HL-60 (cell line): Measurements from ENCODE around the gene EPB41L2.

Experiments
- CTCF ChIP-seq: IDR thresholded peaks from one replicate; pipeline ENCODE4 v1.5.1; 2011; ENCODE audit warnings: low read length, control low read depth, inconsistent platforms; ENCODE audit not compliant: insufficient read depth
- POLR2AphosphoS5 ChIP-seq: IDR thresholded peaks from 2 replicates; pipeline ENCODE4 v1.6.1; 2012; ENCODE audit warnings: low read depth
- SPI1 ChIP-seq: IDR thresholded peaks from 2 replicates; pipeline ENCODE4 v1.6.1; 2012; ENCODE audit warnings: low read depth, mild to moderate bottlenecking, borderline replicate concordance
- TF ChIP-seq, protein P1 (sequence below): IDR thresholded peaks from 2 replicates; pipeline ENCODE4 v1.6.1; 2012; ENCODE audit warnings: low read depth; ENCODE audit not compliant: insufficient replicate concordance

- TF ChIP-seq POLR2AphosphoS5 (no peak), CTCF (no peak), SPI1 (no peak)
- TF ChIP-seq, protein P1, sequence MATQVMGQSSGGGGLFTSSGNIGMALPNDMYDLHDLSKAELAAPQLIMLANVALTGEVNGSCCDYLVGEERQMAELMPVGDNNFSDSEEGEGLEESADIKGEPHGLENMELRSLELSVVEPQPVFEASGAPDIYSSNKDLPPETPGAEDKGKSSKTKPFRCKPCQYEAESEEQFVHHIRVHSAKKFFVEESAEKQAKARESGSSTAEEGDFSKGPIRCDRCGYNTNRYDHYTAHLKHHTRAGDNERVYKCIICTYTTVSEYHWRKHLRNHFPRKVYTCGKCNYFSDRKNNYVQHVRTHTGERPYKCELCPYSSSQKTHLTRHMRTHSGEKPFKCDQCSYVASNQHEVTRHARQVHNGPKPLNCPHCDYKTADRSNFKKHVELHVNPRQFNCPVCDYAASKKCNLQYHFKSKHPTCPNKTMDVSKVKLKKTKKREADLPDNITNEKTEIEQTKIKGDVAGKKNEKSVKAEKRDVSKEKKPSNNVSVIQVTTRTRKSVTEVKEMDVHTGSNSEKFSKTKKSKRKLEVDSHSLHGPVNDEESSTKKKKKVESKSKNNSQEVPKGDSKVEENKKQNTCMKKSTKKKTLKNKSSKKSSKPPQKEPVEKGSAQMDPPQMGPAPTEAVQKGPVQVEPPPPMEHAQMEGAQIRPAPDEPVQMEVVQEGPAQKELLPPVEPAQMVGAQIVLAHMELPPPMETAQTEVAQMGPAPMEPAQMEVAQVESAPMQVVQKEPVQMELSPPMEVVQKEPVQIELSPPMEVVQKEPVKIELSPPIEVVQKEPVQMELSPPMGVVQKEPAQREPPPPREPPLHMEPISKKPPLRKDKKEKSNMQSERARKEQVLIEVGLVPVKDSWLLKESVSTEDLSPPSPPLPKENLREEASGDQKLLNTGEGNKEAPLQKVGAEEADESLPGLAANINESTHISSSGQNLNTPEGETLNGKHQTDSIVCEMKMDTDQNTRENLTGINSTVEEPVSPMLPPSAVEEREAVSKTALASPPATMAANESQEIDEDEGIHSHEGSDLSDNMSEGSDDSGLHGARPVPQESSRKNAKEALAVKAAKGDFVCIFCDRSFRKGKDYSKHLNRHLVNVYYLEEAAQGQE: no peak
Measured at GRCh38 chr6:130846501-130846900, 216.5 kb downstream of the EPB41L2 start.
